BJ (cell line): Measurements from ENCODE around the gene ATXN1. TPM values are rescaled to one million over a fixed set of nuclear protein-coding genes. Genes with fewer than 3 reads are reported as not detected.

Experiments used
- CTCF ChIA-PET: fragments of 350-600 bp; formaldehyde crosslinking; extraction: SDS; loops from one replicate; lab custom pipeline; 2021; ENCODE audit warnings: antibody characterized with exemption, inconsistent platforms; lab: Yijun Ruan, JAX
- POLR2A ChIA-PET: fragments of 300-600 bp; sonication (Branson Sonifier 250); formaldehyde crosslinking; extraction: SDS; loops from one replicate; lab custom pipeline; 2021; ENCODE audit warnings: antibody characterized with exemption; lab: Charles Lee
- DNase-seq: peaks from one replicate; pipeline ENCODE4 v3.0.0-alpha.2; 2011; ENCODE audit warnings: low read depth
- H3K27me3 ChIP-seq: 2 replicates; pipeline ENCODE4 v1.6.0; 2011; ENCODE audit warnings: low read length; ENCODE audit not compliant: control insufficient read depth, insufficient read depth
- H3K36me3 ChIP-seq: 2 replicates; pipeline ENCODE4 v1.5.1; 2011; ENCODE audit warnings: low read length; ENCODE audit not compliant: control insufficient read depth, insufficient read depth
- H3K4me3 ChIP-seq: 2 replicates; pipeline ENCODE4 v1.5.1; 2011; ENCODE audit warnings: low read depth, mild to moderate bottlenecking, control low read depth, low read length
- CTCF ChIP-seq: IDR thresholded peaks from 2 replicates; pipeline ENCODE4 v1.5.1; 2011; ENCODE audit warnings: low read depth, mild to moderate bottlenecking, control low read depth, inconsistent platforms, low read length, moderate library complexity; ENCODE audit not compliant: insufficient read depth
- polyA plus RNA-seq: library from polyadenylated mRNA; depleted of rRNA; stranded (reverse); fragments of >200 nt; gene quantifications from 2 replicates; pipeline ENCODE4 v1.2.3, GENCODE V29; 2011

ATXN1 gene
- polyA plus RNA-seq, 1 experiment = 60.2 TPM

GRCh38 chr6:16721977-16722376 lies 39.3 kb downstream of the ATXN1 start:
- H3K4me3 ChIP-seq = no peak overlapping the region
- peaks cover 2% of the 10 kb centered on the region for H3K36me3 ChIP-seq
- ChIA-PET CTCF (no interaction called here), POLR2A (no interaction called here)
- no peaks in the 10 kb centered on the region for H3K27me3 ChIP-seq
- no peak for TF ChIP-seq CTCF
- no peak for DNase-seq

GRCh38 chr6:16720861-16721260 lies 40.4 kb downstream of the ATXN1 start:
- ChIA-PET CTCF (interaction anchor here (0.9 kb wide), 1 partner anchor 19 kb away, joined by 3 read pairs; no protein-coding TSS in a partner anchor), POLR2A (no interaction called here)
- Histone ChIP-seq H3K27me3 (no peaks in the 10 kb centered on the region), H3K4me3 (no peak overlapping the region), H3K36me3 (peaks cover 2% of the 10 kb centered on the region)
- DNase-seq = no peak
- TF ChIP-seq CTCF = no peak

- Histone ChIP-seq H3K27me3 (no peaks in the 10 kb centered on the region), H3K36me3 (peaks cover 2% of the 10 kb centered on the region), H3K4me3 (no peak overlapping the region)
- CTCF ChIA-PET = interaction anchor here (0.9 kb wide), 1 partner anchor 42 kb away, joined by 3 read pairs; the partner anchor contains the start of gene ATXN1
- POLR2A ChIA-PET = no interaction called here
- no peak for DNase-seq
- no peak for TF ChIP-seq CTCF
Observed at GRCh38 chr6:16719488-16719887, 41.8 kb downstream of the ATXN1 start.

GRCh38 chr6:16718356-16718755 lies 42.9 kb downstream of the ATXN1 start:
- Histone ChIP-seq H3K4me3 (no peak overlapping the region), H3K27me3 (no peaks in the 10 kb centered on the region), H3K36me3 (peaks cover 2% of the 10 kb centered on the region; the same call in 1 of the 2 replicates)
- CTCF ChIA-PET = interaction anchor here (1.3 kb wide), 1 partner anchor 45 kb away, joined by 4 read pairs; no protein-coding TSS in a partner anchor
- TF ChIP-seq CTCF = no peak
- DNase-seq = no peak
- POLR2A ChIA-PET = no interaction called here

- no peak for DNase-seq
- CTCF ChIA-PET = interaction anchor here (0.6 to 1.3 kb wide), 2 partner anchors 46 to 312 kb away, joined by 3 to 4 read pairs; no protein-coding TSS in a partner anchor
- Histone ChIP-seq H3K4me3 (no peak overlapping the region), H3K27me3 (no peaks in the 10 kb centered on the region), H3K36me3 (peaks cover 2% of the 10 kb centered on the region; the same call in 1 of the 2 replicates)
- no peak for TF ChIP-seq CTCF
- POLR2A ChIA-PET = no interaction called here
Observed at GRCh38 chr6:16717275-16717942, 43.9 kb downstream of the ATXN1 start.
